ENCODE results near the gene ZCCHC7.

ZCCHC7 gene

GRCh38 chr9:37336150-37336549 is 215.8 kb downstream of the ZCCHC7 start:
- DNase-seq (ENCODE audit: low read depth in 2 of 2): no peak

- DNase-seq (ENCODE audit: low read depth in 2 of 2): no peak
These were observed 217.0 kb downstream of the ZCCHC7 start for GRCh38 chr9:37337301-37337890.

- DNase-seq (ENCODE audit: low read depth in 2 of 2): no peak
These were observed 217.8 kb downstream of the ZCCHC7 start for GRCh38 chr9:37338218-37338617.

- DNase-seq (ENCODE audit: low read depth in 2 of 2): no peak
These were observed 219.5 kb downstream of the ZCCHC7 start for GRCh38 chr9:37339923-37340322.

GRCh38 chr9:37340961-37341360 is 220.6 kb downstream of the ZCCHC7 start:
- no peak for DNase-seq (ENCODE audit: low read depth in 2 of 2)

- DNase-seq (ENCODE audit: low read depth in 2 of 2): no peak
These were observed 221.3 kb downstream of the ZCCHC7 start for GRCh38 chr9:37341704-37342103.

GRCh38 chr9:37342493-37342892 is 222.1 kb downstream of the ZCCHC7 start:
- DNase-seq (ENCODE audit: low read depth in 2 of 2): no peak

GRCh38 chr9:37342895-37343294 is 222.5 kb downstream of the ZCCHC7 start:
- DNase-seq (ENCODE audit: low read depth in 2 of 2): no peak

- DNase-seq (ENCODE audit: low read depth in 2 of 2): no peak
These were observed 223.3 kb downstream of the ZCCHC7 start for GRCh38 chr9:37343724-37344123.

- DNase-seq (ENCODE audit: low read depth in 2 of 2): no peak
These were observed 224.7 kb downstream of the ZCCHC7 start for GRCh38 chr9:37345038-37345437.

GRCh38 chr9:37348917-37349316 is 228.5 kb downstream of the ZCCHC7 start:
- no peak for DNase-seq (ENCODE audit: low read depth in 2 of 2)

GRCh38 chr9:37350486-37351190 is 230.3 kb downstream of the ZCCHC7 start:
- no peak for DNase-seq (ENCODE audit: low read depth in 2 of 2)

GRCh38 chr9:37353791-37354190 is 233.4 kb downstream of the ZCCHC7 start:
- no peak for DNase-seq (ENCODE audit: low read depth in 2 of 2)

GRCh38 chr9:37362430-37362829 is 242.1 kb downstream of the ZCCHC7 start:
- DNase-seq (ENCODE audit: low read depth in 2 of 2): no peak

- no peak for DNase-seq (ENCODE audit: low read depth in 2 of 2)
These were observed 242.8 kb downstream of the ZCCHC7 start for GRCh38 chr9:37363124-37363523.

GRCh38 chr9:37364136-37364535 is 243.8 kb downstream of the ZCCHC7 start:
- no peak for DNase-seq (ENCODE audit: low read depth in 2 of 2)

GRCh38 chr9:37364751-37365360 is 244.5 kb downstream of the ZCCHC7 start:
- no peak for DNase-seq (ENCODE audit: low read depth in 2 of 2)

- DNase-seq (ENCODE audit: low read depth in 2 of 2): no peak
These were observed 249.3 kb downstream of the ZCCHC7 start for GRCh38 chr9:37369671-37370070.

GRCh38 chr9:37370282-37370681 is 249.9 kb downstream of the ZCCHC7 start:
- no peak for DNase-seq (ENCODE audit: low read depth in 2 of 2)

GRCh38 chr9:37370968-37371563 is 250.7 kb downstream of the ZCCHC7 start:
- DNase-seq (ENCODE audit: low read depth in 2 of 2): no peak

GRCh38 chr9:37371565-37372464 is 251.4 kb downstream of the ZCCHC7 start:
- DNase-seq (ENCODE audit: low read depth in 2 of 2): no peak

- no peak for DNase-seq (ENCODE audit: low read depth in 2 of 2)
These were observed 252.5 kb downstream of the ZCCHC7 start for GRCh38 chr9:37372839-37373238.
